NK-92 treated with Interleukin-12 subunit alpha and Interleukin-12 subunit beta, amount 100 ng/mL, for 24 hours (cell line): ENCODE results near the gene FSHR.

Source experiments
- DNase-seq: peaks from one replicate; lab custom pipeline; 2025; lab: John Stamatoyannopoulos, UW

The FSHR gene

DNA sequence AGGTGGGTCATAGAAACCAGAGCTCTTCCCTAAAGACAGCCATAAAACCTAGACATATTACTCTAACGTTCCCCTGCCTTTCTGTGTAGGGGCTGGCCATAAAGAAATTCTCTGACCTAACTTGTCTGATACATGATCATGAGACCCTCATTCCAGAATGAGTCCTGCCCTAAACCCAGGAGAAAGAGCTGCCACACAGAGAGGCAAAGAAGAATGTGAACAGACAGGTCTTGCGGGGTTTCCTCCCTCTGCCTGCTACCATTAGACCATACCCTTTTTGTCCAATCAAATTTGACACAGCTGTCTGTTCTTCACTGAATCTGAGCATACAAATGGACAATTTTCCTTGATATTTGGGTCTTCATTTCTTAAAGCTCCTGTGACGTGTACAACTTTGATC is 200.0 kb downstream of the FSHR start:
- no peak for DNase-seq

DNA sequence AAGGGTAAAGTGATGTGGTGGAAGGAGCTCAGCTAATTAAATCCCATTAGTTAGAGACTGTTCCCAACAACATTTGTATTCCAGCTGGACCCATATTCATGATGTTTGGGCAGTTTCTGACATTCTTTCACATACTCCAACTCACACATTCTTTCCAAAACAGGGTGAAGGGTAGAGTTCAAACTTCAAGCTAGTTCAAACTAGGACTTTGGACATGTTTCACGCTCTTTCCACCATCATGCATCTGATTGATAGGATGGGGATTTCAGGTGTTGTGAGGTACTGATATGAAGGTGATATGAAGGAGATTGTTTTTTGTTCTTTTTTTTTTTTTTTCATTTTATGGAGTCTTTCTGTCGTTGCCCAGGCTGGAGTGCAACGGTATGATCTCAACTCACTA is 201.7 kb downstream of the FSHR start:
- DNase-seq, result no peak

DNA sequence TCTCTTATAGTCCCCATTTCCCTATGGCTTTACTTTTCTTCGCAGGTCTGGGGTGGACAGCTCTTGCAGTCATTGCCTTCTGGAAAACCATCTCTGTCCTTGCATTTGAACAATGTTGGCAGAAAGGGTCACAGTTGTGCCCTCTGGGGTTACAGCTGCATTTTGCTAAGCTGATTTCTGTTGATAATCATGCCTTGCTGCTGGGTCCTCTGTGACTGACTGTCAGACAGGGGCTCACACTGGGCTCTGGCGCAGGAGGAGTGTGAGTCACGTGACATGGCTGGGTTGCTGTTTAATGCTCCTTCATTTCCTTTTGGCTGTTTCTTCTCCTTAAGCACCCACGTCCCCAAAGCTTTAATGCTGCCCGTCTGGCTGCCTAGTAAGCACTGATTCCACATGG is 202.2 kb downstream of the FSHR start:
- DNase-seq, result no peak

DNA sequence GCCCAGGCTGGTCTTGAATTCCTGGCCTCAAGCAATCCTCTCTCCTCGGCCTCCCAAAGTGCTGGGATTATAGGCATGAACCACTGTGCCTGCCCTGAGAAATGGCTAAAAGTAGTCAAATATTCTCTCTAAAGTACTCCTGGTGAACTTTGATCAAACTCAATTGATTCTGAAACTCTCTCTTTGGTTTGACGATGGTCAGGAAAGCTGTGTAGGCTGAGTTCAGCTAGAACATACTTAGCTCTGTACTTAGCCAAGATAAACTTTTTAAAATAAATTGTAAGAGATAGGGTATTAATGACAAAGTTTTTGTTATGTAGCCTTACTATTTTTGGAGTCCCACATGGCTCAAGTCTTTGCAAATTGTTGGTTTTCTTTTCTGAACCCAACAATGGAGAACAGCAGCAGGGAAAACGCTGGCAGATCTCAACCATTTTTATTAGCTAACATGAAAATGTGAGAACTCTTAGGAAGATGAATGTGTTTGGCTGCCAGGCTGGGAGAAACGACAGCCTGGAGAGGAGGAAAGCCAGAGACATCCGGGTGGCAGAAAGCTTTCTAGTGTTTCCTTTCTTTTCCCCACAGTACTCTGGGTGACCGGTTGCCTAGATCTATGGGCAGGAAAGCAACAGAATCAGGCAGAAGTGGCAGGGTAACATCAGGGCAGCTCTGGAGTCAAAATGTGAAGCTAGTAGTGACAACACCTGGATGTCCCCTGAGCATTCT is 205.8 kb downstream of the FSHR start:
- DNase-seq, result no peak

DNA sequence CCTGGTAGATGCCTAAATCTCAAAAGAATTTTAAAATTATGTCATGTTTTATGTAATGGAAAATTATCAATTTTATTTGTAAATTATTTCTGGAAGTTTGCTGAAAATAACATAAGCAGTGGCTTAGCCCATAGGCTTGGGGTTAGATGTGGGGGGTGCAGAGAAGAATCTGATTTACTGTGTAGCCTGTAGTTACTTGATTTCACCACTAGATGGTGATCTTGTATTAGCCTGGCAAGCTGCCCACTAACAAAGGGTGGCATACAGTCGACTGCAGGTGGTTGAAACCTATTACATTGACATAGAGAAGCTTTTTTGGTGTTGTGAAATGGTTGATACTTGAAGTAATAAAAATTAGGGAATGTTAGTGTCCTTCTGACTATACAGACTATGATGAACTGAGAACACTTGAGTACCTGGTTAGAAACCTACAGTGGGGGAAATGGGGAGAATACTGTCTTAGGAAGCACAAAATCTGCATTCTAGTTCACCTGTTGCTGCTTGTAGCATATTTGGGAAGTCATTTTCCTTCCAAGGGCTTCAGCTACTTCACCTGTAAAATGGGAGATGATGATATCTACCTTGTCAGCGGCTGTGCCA is 207.8 kb downstream of the FSHR start:
- no peak for DNase-seq

DNA sequence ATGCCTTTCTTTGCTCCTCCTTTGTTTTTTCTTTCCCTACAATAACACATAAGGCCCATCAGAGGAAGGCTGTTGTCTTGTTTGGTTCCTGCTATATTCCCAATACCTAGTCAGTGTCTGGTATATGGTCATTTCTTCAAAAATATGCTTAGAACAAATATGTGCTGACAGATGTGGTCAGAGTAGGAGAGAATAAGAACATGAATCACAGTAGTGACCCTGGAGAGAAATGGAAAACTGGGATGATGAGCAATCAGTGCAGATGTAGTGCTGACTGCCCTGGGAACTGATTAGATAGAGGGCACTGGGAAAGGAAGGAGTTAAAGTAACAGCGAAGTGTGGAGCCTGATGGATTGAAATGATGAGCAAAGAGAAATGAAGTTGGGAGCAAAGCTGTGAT is 209.4 kb downstream of the FSHR start:
- no peak for DNase-seq

DNA sequence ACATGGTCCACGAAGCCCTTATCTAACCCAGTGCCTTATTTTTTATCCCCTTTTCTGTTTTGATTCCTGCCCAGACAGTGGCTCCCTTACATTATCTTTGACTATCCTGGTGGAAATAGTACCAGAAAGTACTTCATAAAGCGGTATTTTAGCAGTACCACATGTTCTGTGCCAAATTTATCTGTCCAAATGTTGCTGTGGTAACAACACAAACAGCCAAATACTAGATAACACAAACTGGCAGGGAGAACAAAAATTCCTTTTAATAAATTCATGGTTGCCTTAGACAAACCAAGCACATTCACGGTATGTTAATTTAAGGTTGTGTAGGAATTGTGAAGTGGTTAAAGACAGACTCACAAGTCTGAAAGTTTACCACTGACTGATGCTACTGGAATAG is 210.9 kb downstream of the FSHR start:
- DNase-seq, result no peak

DNA sequence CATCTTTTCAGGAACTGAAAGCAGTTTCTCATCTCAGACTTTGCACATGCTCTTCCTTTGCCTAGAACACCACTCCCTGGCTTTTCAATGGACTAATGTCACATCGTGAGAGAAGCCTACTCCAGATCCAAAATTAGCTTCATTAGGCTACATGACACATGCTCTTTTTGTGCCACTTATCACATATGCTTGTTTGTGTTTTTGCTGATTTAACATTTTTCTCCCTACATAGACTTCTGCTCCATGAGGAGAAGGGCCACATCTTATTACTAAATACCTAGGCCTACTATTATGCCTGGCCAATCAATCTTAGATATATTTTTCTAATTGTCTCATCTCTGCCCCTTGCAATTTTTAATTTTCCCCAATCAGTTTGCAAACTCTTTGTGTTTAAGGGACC is 212.4 kb downstream of the FSHR start:
- DNase-seq, result no peak

DNA sequence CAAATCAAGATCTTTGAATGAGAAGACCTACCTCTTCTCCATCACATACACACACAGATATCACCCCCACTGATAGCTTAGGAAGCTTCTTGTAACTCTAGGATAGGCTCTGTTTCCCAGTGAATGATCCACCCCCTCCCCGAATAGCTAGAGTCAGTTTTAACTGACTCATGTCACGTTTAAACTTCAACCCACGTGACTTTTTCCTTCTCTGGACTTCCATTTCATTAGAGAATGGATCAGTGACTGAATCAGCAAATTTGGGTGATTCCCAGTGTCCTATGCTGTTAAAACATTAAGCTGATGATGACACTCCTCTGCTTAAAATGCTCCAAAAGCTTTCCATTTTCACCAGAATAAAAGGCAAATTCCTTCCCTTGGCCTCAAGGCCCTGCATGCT is 212.9 kb downstream of the FSHR start:
- DNase-seq, result no peak

DNA sequence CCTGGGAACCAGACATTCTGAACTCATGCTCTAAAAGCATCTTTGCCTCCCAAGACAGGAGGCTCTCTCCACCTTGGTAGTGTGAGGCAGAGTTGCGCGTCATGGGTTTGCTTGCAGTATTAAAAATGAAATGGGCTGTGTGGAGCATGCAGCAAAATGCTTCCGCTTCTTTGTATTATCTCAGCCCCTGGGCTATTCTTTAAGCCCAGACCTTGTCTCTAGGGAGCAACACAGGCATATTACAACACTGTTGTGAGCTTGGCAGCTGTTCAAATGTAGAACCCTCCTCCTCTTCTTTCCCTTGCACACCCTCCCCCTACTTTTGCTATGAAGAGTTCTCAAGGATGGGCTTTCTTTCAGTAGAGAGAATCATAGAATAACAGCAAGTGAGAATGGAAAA is 213.7 kb downstream of the FSHR start:
- no peak for DNase-seq

DNA sequence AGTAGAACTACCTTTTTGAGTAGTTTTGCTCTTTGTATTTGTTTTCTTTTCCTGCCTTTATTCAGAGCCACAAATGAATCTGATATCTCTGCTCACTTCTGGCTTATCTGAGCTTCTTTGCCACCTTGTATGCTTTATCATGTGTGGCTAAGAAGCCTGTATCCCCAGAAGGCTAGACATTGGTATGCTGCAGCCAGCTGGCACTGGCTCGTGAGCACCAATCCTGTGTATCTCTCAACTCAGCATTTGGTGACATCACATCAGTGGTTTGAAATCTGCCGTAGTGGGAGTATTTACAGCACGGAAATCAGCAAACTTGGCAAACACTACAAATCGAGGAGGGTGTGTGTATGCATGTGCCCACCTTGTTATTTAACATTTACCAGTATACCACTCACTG is 215.1 kb downstream of the FSHR start:
- no peak for DNase-seq

DNA sequence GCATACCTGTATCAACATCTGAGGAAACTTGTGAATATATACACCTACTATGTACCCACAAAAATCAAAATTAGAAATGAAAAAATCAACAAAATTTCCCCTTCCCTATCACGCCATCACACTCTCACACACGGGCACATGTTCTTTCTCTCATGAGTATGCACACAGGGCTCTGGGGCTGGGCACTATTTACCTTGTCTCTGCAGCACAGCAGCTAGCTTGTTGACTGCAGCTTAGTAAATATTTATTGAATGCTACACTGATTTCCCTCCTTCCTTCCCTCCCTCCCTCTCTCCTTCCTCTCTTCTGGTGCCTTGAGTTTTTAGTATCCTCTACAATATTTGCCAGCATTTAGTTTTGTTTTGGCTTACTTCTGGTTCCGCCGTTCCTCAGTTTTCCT is 216.1 kb downstream of the FSHR start:
- DNase-seq, result no peak

DNA sequence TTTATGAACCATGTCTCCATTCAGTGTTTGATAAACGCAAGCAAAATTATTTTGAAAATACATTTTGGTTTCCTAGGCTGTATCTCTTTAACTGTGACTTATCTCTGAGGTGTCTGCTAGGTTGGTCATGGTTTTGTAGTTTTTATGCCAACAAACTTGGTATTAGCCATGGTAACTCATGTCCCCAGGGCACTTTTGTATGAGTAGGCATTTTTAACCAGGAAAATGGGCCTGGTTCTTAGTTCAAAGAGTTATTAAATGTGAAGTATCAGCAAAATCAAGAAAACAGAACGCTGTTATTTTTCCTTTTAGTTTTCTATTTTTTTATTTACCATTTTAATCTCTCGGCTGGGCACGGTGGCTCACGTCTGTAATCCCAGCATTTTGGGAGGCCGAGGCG is 219.5 kb downstream of the FSHR start:
- no peak for DNase-seq

DNA sequence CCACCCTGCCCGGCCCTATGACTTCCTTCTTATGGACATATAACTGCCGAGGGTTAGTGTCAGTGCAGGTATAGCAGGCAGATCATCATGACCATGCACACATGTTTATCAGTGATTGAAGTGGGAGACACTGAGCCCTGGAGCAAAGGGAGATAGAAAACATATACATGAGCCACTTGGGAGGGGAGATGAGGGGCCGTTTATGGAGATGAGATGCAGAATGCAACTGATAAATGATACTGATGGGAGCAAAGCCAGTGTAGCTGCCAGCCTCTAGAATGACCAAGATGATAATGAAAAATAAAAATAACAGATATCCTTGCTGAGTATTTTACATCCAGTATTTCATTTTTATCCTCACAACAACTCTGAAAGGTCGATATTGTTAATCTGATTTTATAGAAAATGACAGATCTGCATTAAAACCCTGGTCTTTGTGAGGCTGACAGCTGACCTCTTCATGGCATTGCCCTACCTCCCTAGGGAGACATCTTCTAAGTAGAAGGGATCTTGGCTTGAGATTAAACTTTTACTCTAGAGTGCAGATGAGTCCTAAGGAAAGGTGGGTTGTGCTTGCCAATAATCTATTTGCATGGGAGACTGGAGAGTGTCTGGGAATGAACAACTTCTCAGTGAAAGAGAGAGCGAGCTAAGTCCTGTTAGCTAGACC is 220.4 kb downstream of the FSHR start:
- DNase-seq, result no peak

DNA sequence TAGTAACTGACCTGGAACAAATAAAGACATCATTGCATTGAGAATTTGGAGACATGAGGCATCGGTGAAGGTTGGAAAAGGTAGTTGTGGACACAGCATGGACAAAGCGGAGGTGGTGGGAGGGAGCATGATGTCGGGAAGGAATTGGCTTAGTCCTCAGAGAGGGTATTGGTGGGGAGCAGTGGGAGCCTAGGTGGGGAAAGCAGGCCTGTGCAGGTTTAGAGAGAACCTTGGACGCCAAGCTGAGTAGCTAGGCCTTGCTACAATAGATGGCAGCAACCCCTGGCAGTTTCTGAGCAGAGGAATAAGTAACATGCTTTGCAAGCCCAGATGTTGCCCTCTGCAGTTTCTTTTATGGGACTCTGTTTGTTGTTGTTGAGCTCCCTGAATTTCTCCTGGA is 221.6 kb downstream of the FSHR start:
- no peak for DNase-seq

DNA sequence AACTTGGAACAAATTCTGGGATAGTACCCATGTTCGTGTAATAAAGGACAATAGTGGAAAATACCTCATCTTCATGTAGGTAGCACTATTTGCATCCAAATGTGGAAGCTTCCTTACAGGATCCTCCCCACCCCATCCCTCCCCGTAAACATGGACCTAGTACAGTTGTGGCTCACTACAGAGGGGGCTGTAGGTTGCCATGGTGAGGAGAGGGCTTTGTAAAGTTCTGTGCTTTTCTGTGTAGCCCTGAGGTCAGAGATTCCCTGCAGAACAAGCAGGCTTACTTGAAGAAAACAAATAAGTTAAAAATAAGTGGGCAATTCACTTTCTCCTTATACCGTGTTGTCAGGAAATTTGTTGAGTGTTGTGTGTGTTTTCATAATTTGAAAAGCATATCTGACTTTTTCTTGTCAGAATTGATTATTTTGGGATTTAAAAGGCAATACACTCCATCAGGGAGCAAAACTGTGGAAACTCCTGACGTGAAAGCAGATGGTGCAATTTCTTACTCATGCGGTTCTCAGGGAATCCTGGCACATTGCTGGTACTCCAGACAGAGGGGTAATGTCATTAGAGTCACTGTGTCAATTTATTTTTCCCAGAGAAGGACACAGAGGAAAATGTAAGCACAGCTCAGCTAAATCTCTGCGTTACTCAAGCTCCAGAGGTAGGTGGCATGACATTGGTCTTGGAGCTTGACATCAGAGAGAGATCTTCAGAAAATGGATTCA is 224.6 kb downstream of the FSHR start:
- no peak for DNase-seq

DNA sequence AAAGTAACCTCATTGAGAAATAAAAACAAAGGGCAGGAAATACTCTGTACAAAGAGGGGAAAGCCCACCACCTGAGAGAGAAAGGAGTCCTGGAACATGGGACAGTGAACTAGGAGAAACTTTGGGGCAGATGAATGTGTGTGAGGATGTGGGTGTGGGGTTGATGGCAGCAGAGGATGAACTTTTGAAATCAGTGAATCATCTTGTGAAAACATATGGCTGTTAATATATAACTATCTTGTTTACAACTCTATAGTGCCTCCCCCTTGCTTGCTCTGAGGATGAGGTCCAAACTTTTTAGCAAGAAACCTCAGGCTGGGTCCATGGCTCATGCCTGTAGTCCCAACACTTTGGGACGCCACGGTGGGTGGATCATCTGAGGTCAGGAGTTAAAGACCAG is 227.0 kb downstream of the FSHR start:
- DNase-seq, result no peak

DNA sequence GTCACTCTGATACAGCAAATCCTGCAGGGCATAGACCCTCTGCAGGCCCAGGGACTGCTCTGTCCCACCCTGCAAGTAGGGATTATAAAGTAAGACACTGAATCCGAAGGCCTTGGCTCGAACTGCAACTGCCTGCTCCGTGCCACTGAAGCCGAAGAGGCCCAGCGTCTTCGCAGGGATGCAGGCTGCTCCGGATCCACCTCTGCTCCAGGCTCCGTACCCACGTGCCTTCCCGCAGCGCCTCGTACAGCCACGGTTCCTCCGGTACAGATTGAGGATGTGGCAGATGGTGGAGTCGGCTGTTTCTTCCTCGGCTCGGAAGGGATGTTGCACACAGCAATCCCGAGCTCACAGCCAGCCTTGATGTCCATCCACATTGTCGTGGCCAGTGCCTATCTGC is 238.4 kb downstream of the FSHR start:
- no peak for DNase-seq

DNA sequence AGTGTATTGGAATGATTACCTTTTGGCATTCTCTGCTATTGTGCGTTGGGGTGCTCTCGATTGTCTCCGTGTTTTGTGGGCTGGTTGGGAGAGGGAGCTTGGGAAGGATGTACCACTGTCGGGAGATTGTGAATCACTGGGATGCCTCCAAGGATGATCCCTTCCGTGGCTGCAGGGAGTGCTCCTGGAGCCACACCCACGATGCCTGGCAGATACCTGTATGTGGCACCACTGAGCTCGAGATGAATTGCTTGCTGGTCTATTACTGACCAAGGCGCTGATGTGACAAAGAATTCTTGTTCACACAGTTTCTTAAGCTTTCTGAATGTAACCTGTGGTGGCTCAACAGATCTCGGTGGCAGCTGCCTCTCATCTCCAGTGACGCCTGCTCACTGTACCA is 239.1 kb downstream of the FSHR start:
- DNase-seq, result no peak

DNA sequence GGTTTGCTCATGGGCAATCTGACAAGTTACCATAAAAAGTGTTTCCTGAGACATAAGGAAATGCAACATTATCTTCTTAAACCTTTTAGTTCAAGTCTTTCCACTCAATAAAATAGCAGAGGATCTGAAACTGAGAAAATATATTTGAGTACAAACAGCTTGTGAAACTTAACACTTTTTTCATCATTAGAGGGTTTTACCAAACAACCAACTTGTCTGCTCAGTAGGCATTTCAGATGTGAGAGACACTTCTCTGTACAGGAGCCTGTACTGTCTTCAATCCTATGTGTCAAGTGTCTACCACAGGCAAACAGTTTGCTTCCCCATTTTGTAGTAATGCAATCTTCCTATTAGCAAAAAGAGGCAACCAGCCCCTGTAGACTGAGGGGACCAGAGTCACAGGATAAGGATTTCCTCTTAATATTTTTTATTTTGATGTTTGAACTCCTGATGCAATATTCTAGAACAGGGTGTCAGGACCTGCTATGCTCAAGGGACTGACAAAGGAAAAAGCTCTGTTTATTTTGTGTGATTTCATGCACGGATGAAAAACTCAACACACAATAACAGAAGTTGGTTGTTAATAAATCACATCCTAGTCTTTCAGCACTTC is 239.7 kb downstream of the FSHR start:
- DNase-seq, result no peak
